Measurements from ENCODE around the gene P2RX3. TPM values are rescaled to one million over a fixed set of nuclear protein-coding genes. Genes with fewer than 3 reads are reported as not detected.

P2RX3 gene
- total RNA-seq, 1 experiment from 2014 or later = 0.15 TPM

DNA sequence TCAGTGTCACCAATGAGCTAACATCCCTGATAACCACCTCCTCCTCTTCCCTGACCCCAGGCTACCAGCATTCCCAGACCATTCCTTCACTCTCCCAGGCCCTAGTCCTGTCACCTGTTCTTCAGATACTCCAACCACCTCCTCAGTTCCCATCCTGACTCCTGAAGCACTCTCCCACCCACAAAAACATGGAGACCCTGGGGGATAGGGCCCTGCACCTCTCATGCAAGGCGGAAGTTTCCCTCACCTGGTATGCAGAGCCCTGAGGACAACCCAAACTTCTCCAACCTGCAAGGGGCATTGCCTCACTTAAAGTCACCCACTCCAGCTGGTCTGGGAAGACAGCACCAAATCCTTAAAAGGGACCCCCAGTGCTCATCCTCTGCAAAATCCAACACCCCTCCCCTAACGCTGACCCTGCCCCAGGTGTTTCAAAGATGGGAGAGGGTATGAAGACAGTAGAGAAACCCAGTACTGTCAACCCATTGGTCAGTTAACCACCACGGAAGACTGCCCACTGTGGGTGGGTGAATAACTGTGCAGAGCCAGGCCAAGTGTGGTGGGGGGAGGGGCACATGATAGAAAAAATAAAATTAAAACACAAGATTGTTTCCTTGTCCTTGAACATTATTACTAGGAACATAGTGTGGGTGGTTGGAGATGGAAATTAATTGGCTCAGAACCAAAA, 14.8 kb upstream of the P2RX3 start:
- Mint-ChIP-seq H3K4me1 (peaks cover 43% of the 10 kb centered on the region in 2 experiments), H3K4me3 (peak overlapping the region; percentile 89 to 94), H3K9me3 (no peaks in the 10 kb centered on the region; a peak in 1 of 5 replicates), H3K36me3 (ENCODE audit: insufficient read depth in 1 of 3, low read depth in 3 of 3) (peaks cover 38 to 56% (median 47%) of the 10 kb centered on the region in 3 experiments), H3K27ac (peak overlapping the region; percentile 77 to 92 (median 86)), H3K27me3 (ENCODE audit: low read depth) (peaks cover 1% of the 10 kb centered on the region; the same call in 1 of the 2 replicates)
- H4K5ac ChIP-seq (ENCODE audit: insufficient read length, low read depth, low read length) = no peak overlapping the region
- H3K79me2 ChIP-seq (ENCODE audit: insufficient read depth, low read length) = peaks cover 11% of the 10 kb centered on the region
- no peak overlapping the region for H2BK15ac ChIP-seq (ENCODE audit: low read depth, low read length)
- TF ChIP-seq, protein P1, sequence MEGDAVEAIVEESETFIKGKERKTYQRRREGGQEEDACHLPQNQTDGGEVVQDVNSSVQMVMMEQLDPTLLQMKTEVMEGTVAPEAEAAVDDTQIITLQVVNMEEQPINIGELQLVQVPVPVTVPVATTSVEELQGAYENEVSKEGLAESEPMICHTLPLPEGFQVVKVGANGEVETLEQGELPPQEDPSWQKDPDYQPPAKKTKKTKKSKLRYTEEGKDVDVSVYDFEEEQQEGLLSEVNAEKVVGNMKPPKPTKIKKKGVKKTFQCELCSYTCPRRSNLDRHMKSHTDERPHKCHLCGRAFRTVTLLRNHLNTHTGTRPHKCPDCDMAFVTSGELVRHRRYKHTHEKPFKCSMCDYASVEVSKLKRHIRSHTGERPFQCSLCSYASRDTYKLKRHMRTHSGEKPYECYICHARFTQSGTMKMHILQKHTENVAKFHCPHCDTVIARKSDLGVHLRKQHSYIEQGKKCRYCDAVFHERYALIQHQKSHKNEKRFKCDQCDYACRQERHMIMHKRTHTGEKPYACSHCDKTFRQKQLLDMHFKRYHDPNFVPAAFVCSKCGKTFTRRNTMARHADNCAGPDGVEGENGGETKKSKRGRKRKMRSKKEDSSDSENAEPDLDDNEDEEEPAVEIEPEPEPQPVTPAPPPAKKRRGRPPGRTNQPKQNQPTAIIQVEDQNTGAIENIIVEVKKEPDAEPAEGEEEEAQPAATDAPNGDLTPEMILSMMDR (conservative IDR thresholded peaks at IDR 0.05) = no peak
- no peak overlapping the region for H3K14ac ChIP-seq (ENCODE audit: insufficient read depth, low read length)
- peak overlapping the region; percentile 57 for H3K4me2 ChIP-seq (ENCODE audit: insufficient read depth, insufficient read length, low read length)
- H3K9me3 ChIP-seq (ENCODE audit: control insufficient read depth, low read depth, low read length) = no peaks in the 10 kb centered on the region
- H3K27me3 ChIP-seq (ENCODE audit: insufficient read depth, low read length) = no peaks in the 10 kb centered on the region
- no peak overlapping the region for H2BK120ac ChIP-seq (ENCODE audit: low read depth, low read length, poor library complexity, severe bottlenecking)
- no peak overlapping the region for H4K8ac ChIP-seq (replicated peaks; ENCODE audit: insufficient read length, low read depth, low read length)
- no peak overlapping the region for H2AK5ac ChIP-seq (ENCODE audit: insufficient read length, low read length)
- no peak overlapping the region for H2BK12ac ChIP-seq (ENCODE audit: insufficient read length, low read depth, low read length)
- DNase-seq = no peak
- H3K9ac ChIP-seq (ENCODE audit: extremely low read depth, insufficient read length, low read length) = peak overlapping the region; percentile 39
- no peak overlapping the region for H4K91ac ChIP-seq (ENCODE audit: insufficient read length, low read depth, low read length)
- peaks cover 13% of the 10 kb centered on the region for H3K23me2 ChIP-seq (ENCODE audit: insufficient read length, low read depth, low read length, poor library complexity, severe bottlenecking)
- no CpG with 5 or more reads among the region's 3 CpGs for WGBS (ENCODE audit: extremely low coverage, insufficient read length, low lambda C conversion rate)
- H3K4ac ChIP-seq (ENCODE audit: low read depth, low read length) = no peak overlapping the region
- H2BK5ac ChIP-seq (ENCODE audit: insufficient read length, low read length) = no peak overlapping the region
- H4K20me1 ChIP-seq (ENCODE audit: control insufficient read depth, insufficient read depth, insufficient read length) = no peaks in the 10 kb centered on the region
- H2AFZ ChIP-seq (ENCODE audit: low read length) = no peak overlapping the region
- H3K4me1 ChIP-seq (ENCODE audit: insufficient read depth, low read length) = peaks cover 13% of the 10 kb centered on the region; the same call in 1 of the 2 replicates
- H3K23ac ChIP-seq (ENCODE audit: insufficient read length, low read depth, low read length) = no peak overlapping the region
- no peak overlapping the region for H2BK20ac ChIP-seq (ENCODE audit: low read depth, low read length, poor library complexity, severe bottlenecking)
- H3T11ph ChIP-seq (ENCODE audit: low read length) = no peak overlapping the region
- peaks cover 19% of the 10 kb centered on the region for H3K79me1 ChIP-seq (ENCODE audit: insufficient read depth, low read depth, low read length, poor library complexity, severe bottlenecking)
- H3K56ac ChIP-seq (ENCODE audit: insufficient read length, low read depth, low read length) = no peak overlapping the region
- no peak overlapping the region for H3K18ac ChIP-seq (ENCODE audit: insufficient read length, low read depth, low read length)
- H3K27ac ChIP-seq (ENCODE audit: insufficient read length, low read depth, low read length) = no peak overlapping the region

All from H9 (cell line).